ENCODE data around the gene AEN.

AEN gene

GRCh38 chr15:88624156-88624970 lies 3.2 kb downstream of the AEN start:
- no peak overlapping the region; the same call in none of the 2 replicates for H3K4me3 ChIP-seq (ENCODE audit: control insufficient read depth, low read depth, low read length)
- TF ChIP-seq CTCF (IDR thresholded peaks at IDR 0.05; ENCODE audit: control insufficient read depth, insufficient read depth, low read depth, low read length, missing control alignments): peak; percentile 41
- DNase-seq (ENCODE audit: low read depth): no peak

GRCh38 chr15:88624971-88625490 lies 3.9 kb downstream of the AEN start:
- TF ChIP-seq CTCF (IDR thresholded peaks at IDR 0.05; ENCODE audit: control insufficient read depth, insufficient read depth, low read depth, low read length, missing control alignments): no peak
- H3K4me3 ChIP-seq (ENCODE audit: control insufficient read depth, low read depth, low read length): no peak overlapping the region
- no peak for DNase-seq (ENCODE audit: low read depth)

GRCh38 chr15:88625943-88626741 lies 5.0 kb downstream of the AEN start:
- H3K4me3 ChIP-seq (ENCODE audit: control insufficient read depth, low read depth, low read length): no peak overlapping the region
- DNase-seq (ENCODE audit: low read depth): no peak
- no peak for TF ChIP-seq CTCF (IDR thresholded peaks at IDR 0.05; ENCODE audit: control insufficient read depth, insufficient read depth, low read depth, low read length, missing control alignments)

GRCh38 chr15:88627463-88627862 lies 6.3 kb downstream of the AEN start:
- no peak for DNase-seq (ENCODE audit: low read depth)
- H3K4me3 ChIP-seq (ENCODE audit: control insufficient read depth, low read depth, low read length): no peak overlapping the region
- TF ChIP-seq CTCF (IDR thresholded peaks at IDR 0.05; ENCODE audit: control insufficient read depth, insufficient read depth, low read depth, low read length, missing control alignments): no peak

GRCh38 chr15:88628018-88628654 lies 7.0 kb downstream of the AEN start:
- TF ChIP-seq CTCF (IDR thresholded peaks at IDR 0.05; ENCODE audit: control insufficient read depth, insufficient read depth, low read depth, low read length, missing control alignments): no peak
- H3K4me3 ChIP-seq (ENCODE audit: control insufficient read depth, low read depth, low read length): no peak overlapping the region
- no peak for DNase-seq (ENCODE audit: low read depth)

- DNase-seq (ENCODE audit: low read depth): no peak
- H3K4me3 ChIP-seq (ENCODE audit: control insufficient read depth, low read depth, low read length): no peak overlapping the region
- no peak for TF ChIP-seq CTCF (IDR thresholded peaks at IDR 0.05; ENCODE audit: control insufficient read depth, insufficient read depth, low read depth, low read length, missing control alignments)
Measured at GRCh38 chr15:88629071-88629470, 7.9 kb downstream of the AEN start.

All from AG09309 (cell line).